Measurements from ENCODE around the gene OSBPL3.

Gene OSBPL3

DNA sequence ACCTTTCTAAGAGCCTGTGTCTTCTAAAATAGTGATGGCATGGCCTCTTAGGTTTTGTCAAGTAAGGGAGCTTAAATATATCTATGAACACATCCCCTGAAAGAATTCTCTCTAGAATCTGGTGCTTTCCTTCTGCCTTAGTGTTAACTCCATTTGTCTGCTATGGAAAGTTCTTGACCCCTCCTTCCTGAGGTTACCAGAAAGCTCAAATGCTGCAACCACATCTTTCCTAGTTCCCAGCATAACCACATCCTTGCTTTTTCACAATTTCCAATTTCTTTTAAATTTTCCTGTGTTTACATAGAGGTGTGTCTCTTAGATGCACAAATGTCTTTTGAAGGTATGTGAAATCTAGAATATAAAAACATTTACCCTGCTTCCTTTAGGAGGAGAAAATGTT lies 206.3 kb downstream of the OSBPL3 start:
- DNase-seq (ENCODE audit: extremely low read depth, low read depth), result no peak

DNA sequence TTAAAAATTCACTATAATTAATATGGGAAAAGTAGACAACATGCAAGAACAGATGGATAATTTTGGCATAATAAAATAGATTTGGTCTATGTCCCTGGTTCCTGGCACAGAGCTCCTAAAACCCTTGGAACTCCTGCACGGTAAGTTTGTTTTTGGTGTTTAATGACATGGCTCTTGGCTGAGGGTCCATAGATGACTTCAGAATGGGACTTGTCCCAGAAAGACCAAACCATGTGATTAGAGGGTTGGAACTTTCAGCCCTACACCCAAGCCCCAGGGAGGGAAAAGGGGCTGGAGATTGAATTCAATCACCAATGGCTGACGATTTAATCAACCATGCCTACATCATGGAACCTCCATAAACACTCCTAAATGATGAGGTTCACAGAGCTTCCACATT lies 210.1 kb downstream of the OSBPL3 start:
- TF ChIP-seq, protein P1, sequence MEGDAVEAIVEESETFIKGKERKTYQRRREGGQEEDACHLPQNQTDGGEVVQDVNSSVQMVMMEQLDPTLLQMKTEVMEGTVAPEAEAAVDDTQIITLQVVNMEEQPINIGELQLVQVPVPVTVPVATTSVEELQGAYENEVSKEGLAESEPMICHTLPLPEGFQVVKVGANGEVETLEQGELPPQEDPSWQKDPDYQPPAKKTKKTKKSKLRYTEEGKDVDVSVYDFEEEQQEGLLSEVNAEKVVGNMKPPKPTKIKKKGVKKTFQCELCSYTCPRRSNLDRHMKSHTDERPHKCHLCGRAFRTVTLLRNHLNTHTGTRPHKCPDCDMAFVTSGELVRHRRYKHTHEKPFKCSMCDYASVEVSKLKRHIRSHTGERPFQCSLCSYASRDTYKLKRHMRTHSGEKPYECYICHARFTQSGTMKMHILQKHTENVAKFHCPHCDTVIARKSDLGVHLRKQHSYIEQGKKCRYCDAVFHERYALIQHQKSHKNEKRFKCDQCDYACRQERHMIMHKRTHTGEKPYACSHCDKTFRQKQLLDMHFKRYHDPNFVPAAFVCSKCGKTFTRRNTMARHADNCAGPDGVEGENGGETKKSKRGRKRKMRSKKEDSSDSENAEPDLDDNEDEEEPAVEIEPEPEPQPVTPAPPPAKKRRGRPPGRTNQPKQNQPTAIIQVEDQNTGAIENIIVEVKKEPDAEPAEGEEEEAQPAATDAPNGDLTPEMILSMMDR (IDR thresholded peaks at IDR 0.05; ENCODE audit: low read depth, low read length), result no peak
- DNase-seq (ENCODE audit: extremely low read depth, low read depth), result no peak

More for the DNA sequence above, 206.3 kb downstream of the OSBPL3 start:
- TF ChIP-seq, protein P1 (IDR thresholded peaks at IDR 0.05; ENCODE audit: low read depth, low read length), result no peak

DNA sequence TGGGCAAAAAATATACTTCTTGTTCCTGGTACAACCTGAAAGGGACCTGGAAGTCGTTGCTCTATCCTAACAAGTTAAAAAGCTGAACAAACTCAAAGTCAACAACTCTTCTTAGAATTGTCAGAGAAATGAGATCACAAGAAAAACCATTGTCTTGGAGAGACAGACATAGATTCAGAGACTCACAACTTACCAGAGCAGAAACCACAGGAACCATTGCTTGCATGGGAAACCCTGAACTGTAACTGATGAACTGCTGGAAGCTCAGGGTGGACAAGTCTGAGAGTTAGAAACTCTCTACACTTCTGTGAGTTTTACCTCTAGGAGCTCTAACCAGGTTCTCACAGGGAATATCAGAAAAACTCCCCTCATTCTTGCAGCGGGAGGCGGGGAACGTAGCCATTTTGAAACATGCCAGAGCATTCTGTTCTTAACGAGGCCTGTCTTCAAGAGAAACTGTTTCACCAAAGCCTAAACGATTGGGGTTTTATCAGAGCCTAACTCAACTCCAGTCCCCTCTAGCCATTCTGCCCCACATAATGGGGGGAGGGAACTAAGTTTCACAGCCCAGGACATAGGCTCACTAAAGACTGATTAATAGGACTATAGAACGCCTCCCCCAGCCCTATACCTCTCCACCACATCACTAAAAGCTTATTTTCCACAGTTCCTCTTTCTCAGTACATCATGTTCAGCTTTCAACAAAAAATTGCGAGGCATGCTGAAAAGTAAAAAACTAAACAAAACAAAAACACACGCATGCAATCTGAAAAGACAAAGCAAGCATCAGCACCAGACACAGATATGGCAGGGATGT lies 210.8 kb downstream of the OSBPL3 start:
- TF ChIP-seq, protein P1 (IDR thresholded peaks at IDR 0.05; ENCODE audit: low read depth, low read length), result no peak
- no peak for DNase-seq (ENCODE audit: extremely low read depth, low read depth)

DNA sequence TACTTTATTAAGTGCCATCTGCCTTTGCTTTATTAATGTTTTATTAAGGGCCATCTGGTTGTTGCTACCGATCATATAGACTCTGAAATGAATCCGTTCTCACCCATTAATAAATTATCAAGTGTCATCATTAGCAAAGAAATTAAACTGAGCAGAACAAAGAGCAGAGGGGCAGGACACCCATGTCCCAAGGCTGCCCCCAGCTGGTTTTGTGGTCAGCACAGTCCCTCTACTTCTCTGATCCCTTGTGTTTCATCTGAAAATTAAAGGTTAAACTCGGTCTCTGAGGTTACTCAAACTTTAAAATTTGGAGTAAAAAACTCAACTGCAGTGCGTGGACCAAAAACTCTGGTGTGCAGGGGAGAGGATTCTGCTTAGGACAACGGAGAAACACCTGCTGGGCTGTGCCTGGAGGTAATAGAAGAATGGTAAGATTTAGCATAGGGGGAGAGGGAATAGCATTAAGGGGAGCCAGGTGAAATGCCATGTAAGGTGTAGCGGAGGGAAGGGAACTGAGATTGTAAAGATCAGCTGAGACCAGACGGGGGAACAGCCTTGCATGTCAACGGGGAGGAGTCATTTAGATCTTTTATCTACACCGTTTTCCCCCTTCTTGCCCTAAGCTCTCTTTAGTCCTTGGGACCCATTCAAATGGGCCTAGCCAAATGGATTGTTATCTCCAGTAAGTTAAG lies 212.0 kb downstream of the OSBPL3 start:
- DNase-seq (ENCODE audit: extremely low read depth, low read depth), result no peak
- TF ChIP-seq, protein P1 (IDR thresholded peaks at IDR 0.05; ENCODE audit: low read depth, low read length), result no peak

DNA sequence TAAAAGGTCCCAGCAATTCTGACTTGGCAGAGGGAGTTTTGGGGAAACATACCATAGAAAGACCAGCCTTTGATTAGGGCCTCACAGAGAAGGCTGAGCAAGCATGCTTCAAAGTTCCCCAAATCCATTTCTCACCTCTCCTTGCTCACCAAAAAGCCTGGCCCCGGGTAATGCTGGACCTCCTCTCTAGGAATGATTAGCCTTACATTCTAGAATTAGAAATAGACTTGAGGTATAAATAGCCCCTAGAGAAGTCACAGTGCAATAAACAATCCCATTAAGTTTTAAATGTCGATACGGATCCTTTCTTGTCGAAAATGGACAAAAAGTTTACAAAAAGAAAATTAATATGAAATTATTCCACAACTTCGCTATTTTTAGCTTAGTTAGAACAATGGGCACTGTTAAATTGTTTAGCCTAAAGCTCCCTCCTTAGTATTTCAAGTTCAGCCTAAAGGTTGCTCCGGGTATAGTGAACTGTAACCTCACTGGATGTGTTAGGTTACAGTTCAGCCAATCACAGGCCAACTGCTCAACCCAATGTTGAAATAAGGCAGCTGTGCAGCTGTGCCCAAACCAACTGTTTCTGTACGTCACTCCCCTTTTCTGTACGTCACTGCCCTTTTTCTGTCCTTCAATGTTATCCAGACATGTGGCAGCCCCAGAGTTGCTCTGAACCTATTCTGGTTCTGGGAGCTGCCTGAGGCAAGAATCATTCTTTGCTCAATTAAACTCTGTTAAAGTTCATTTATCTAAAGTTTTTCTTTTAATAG lies 214.8 kb downstream of the OSBPL3 start:
- DNase-seq (ENCODE audit: extremely low read depth, low read depth), result no peak
- TF ChIP-seq, protein P1 (IDR thresholded peaks at IDR 0.05; ENCODE audit: low read depth, low read length), result no peak

DNA sequence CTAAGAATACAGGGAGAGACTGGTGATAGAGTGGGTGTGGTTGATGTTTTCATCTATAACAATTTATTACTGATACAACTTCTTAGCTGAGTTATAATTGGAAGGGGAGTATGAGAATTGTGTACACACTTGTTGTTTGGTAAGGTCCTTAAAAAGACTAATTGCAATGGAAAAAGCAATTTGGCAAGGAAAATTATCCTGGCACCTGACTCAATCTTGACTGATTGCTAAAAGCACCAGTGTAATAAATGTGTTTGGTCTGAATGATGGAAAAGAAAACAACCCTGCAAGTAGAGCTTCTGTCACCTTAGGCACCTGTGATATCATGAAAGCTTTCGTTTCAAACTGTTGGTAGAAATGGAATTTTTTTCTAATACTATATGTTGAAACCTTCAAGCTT lies 216.0 kb downstream of the OSBPL3 start:
- TF ChIP-seq, protein P1 (IDR thresholded peaks at IDR 0.05; ENCODE audit: low read depth, low read length), result no peak
- no peak for DNase-seq (ENCODE audit: extremely low read depth, low read depth)
